Stimulated activated CD4-positive, alpha-beta T cell treated with anti-CD3 and anti-CD28 coated beads, Interleukin-12 subunit alpha, Interleukin-12 subunit beta, amount 100 ng/mL, for 24 hours (primary cell): ENCODE data around the gene SPOCK1.

Source experiments
- DNase-seq, 2 experiments: peaks; one replicate each; pipeline ENCODE4 v3.0.0-alpha.2; 2020; ENCODE audit warnings: low read depth in 2 of 2

SPOCK1 gene

GRCh38 chr5:137361280-137361679 is 137.8 kb downstream of the SPOCK1 start:
- DNase-seq: no peak

GRCh38 chr5:137360607-137361006 is 138.5 kb downstream of the SPOCK1 start:
- no peak for DNase-seq

GRCh38 chr5:137359941-137360340 is 139.2 kb downstream of the SPOCK1 start:
- no peak for DNase-seq

GRCh38 chr5:137357436-137357835 is 141.7 kb downstream of the SPOCK1 start:
- no peak for DNase-seq

- DNase-seq: no peak
Observed at GRCh38 chr5:137356127-137356526, 143.0 kb downstream of the SPOCK1 start.

- DNase-seq: no peak
Observed at GRCh38 chr5:137355708-137356107, 143.4 kb downstream of the SPOCK1 start.

GRCh38 chr5:137352095-137352494 is 147.0 kb downstream of the SPOCK1 start:
- DNase-seq: no peak

GRCh38 chr5:137350791-137351190 is 148.3 kb downstream of the SPOCK1 start:
- DNase-seq: no peak

- no peak for DNase-seq
Observed at GRCh38 chr5:137348759-137349158, 150.4 kb downstream of the SPOCK1 start.

- no peak for DNase-seq
Observed at GRCh38 chr5:137347865-137348264, 151.3 kb downstream of the SPOCK1 start.

- no peak for DNase-seq
Observed at GRCh38 chr5:137346281-137346680, 152.8 kb downstream of the SPOCK1 start.

GRCh38 chr5:137345396-137345795 is 153.7 kb downstream of the SPOCK1 start:
- DNase-seq: no peak

- peak in 1 of 2 experiments; percentile 13 for DNase-seq
Observed at GRCh38 chr5:137344723-137345322, 154.3 kb downstream of the SPOCK1 start.

GRCh38 chr5:137344021-137344420 is 155.1 kb downstream of the SPOCK1 start:
- DNase-seq: no peak

- no peak for DNase-seq
Observed at GRCh38 chr5:137342764-137343163, 156.4 kb downstream of the SPOCK1 start.

GRCh38 chr5:137341831-137342230 is 157.3 kb downstream of the SPOCK1 start:
- DNase-seq: no peak

GRCh38 chr5:137340881-137341280 is 158.2 kb downstream of the SPOCK1 start:
- DNase-seq: no peak

GRCh38 chr5:137336565-137337120 is 162.5 kb downstream of the SPOCK1 start:
- no peak for DNase-seq

- no peak for DNase-seq
Observed at GRCh38 chr5:137336161-137336560, 163.0 kb downstream of the SPOCK1 start.

- no peak for DNase-seq
Observed at GRCh38 chr5:137335493-137335892, 163.6 kb downstream of the SPOCK1 start.

GRCh38 chr5:137333928-137334327 is 165.2 kb downstream of the SPOCK1 start:
- no peak for DNase-seq

- DNase-seq: no peak
Observed at GRCh38 chr5:137333475-137333874, 165.7 kb downstream of the SPOCK1 start.

- DNase-seq: no peak
Observed at GRCh38 chr5:137332296-137332695, 166.8 kb downstream of the SPOCK1 start.
